Measurements from ENCODE around the gene DUSP6. TPM values are rescaled to one million over a fixed set of nuclear protein-coding genes. Genes with fewer than 3 reads are reported as not detected.
"Not testable (repeated sequence)": the region's sequence is repeated elsewhere in the genome, so short reads cannot be mapped to it uniquely, and the experiment has no call there.

DUSP6 gene
- total RNA-seq, 1 donor from 2014 or later = 95.5 TPM

DNA sequence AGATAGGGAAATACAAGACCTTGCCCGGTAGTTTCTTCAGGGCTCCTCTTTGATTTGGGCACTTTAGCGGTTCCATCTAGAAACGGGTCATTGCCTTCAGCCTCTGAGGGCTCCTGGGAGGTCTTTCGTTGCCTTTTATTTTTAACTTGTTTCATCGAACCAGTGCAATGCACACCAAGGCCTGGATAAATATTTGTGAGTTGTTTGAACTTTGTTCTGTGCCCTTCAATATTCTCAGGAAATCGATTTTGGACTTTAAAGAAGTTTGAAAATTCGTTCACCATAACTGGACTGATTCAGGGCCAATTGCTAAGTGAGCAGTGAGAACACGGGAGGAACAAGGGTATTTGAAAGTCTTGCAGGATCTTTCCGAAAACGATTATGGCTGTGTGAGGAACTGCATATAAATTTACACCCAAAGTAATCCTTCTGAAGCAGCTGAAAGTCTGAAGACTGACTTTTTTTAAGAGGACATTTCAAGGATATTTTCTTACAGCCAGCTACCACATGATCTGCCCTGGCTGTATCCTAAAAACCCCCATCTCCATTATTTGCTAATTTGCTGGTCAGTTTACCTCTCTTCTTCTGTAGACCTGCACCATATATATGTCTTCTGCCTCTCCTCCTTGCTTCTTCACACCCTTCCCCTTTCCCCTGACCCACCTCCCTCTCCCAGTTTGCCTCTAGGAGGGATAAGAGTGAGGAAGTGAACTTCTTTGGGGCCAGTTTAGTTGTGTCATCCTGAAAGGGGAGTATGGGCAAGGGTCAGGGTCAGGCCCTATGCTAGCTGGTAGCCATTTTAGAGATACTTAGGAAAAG is 8.0 kb downstream of the DUSP6 start:
- Mint-ChIP-seq H3K4me3 (no peak overlapping the region), H3K9me3 (no peaks in the 10 kb centered on the region), H3K4me1 (peaks cover 57% of the 10 kb centered on the region), H3K36me3 (ENCODE audit: low read depth) (peaks cover 41% of the 10 kb centered on the region), H3K27me3 (no peaks in the 10 kb centered on the region), H3K27ac (peak overlapping the region; percentile 47)
- intact Hi-C loops (cut with micrococcal nuclease) = no loop called here
- DNase-seq = no peak

DNA sequence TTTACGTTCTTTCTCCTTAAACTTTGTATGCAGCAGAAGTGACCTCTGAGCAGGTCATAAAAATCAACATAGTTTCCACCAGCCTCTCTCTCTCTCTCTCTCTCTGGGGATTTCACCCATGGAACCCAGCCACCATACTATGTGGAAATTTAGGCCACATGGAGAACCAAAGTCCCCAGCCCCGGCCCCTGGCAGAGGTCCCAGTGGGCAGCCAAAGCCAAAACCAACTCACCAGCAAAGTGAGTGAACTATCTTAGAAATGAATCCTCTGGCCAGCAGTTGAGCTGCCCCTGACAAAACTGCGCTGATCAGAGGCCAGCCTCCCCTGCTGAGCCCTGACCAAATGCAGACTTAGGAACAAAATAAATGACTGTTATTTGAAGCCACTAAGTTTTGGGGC is 9.2 kb downstream of the DUSP6 start:
- Mint-ChIP-seq H3K9me3 (no peaks in the 10 kb centered on the region), H3K36me3 (ENCODE audit: low read depth) (peaks cover 30% of the 10 kb centered on the region), H3K27me3 (no peaks in the 10 kb centered on the region), H3K4me3 (no peak overlapping the region), H3K27ac (no peak overlapping the region), H3K4me1 (peaks cover 47% of the 10 kb centered on the region)
- no peak for DNase-seq
- intact Hi-C loops (cut with micrococcal nuclease) = no loop called here

DNA sequence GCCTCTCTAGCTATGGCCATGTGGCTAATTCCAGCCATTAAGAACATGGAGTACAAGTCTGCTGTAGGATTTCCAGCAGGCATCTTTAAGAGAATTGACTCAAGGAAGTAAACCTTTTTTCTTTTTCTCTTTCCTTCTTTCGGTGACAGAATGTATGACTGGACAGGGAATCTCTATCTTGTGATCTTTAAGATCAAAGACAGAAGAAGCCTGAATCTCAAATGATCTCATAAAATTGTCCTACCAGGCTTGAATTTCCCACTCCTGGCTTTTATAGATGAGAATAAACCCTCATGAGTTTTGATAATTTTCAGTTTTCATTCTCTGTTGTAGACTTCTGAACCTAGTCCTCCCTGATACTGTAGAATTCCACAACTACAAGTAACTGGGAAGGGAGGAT is 11.4 kb downstream of the DUSP6 start:
- Mint-ChIP-seq H3K36me3 (ENCODE audit: low read depth) (peaks cover 10% of the 10 kb centered on the region), H3K4me3 (no peak overlapping the region), H3K4me1 (peaks cover 30% of the 10 kb centered on the region), H3K27ac (no peak overlapping the region), H3K9me3 (no peaks in the 10 kb centered on the region), H3K27me3 (no peaks in the 10 kb centered on the region)
- DNase-seq = no peak
- intact Hi-C loops (cut with micrococcal nuclease) = no loop called here

DNA sequence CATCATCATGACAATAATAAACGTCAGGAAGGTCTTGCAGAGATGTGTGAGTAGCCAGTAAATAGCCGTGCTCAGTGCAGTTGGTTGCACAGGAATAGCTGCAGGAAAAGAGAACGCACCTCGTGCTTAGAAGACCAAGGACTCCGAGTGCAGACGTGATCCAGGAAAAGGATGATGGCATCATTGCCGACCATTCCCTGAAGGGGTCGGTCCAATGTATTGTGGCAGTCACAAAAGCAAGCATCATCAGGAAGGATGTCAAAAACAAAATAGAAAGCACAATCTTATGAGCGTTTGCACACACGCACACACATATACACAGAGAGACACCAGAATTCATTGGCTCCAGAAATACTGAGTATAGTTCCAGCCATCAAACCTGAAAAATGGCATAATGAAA is 12.8 kb downstream of the DUSP6 start:
- Mint-ChIP-seq H3K27ac (no peak overlapping the region), H3K4me3 (no peak overlapping the region), H3K36me3 (ENCODE audit: low read depth) (peaks cover 7% of the 10 kb centered on the region), H3K4me1 (peaks cover 30% of the 10 kb centered on the region), H3K27me3 (no peaks in the 10 kb centered on the region), H3K9me3 (no peaks in the 10 kb centered on the region)
- no peak for DNase-seq
- intact Hi-C loops (cut with micrococcal nuclease) = no loop called here

DNA sequence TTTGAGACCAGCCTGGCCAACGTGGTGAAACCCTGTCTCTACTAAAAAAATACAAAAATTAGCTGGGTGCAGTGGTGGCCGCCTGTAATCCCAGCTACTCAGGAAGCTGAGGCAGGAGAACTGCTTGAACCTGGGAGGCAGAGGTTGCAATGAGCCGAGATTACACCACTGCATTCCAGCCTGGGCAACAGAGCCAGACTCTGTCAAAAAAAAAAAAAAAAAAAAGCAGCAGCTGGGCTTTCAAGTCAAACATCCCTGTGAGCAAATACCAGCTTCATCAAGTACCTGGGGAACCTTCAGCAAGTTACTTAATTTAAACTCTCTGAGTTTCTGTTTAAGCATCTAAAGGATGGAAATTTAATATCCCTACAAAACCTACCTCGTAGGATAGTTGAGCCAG is 15.2 kb downstream of the DUSP6 start:
- H3K4me3 Mint-ChIP-seq; H3K27ac Mint-ChIP-seq; H3K36me3 Mint-ChIP-seq (ENCODE audit: low read depth); DNase-seq; intact Hi-C loops (cut with micrococcal nuclease); H3K9me3 Mint-ChIP-seq; H3K27me3 Mint-ChIP-seq: not testable (repeated sequence)
- H3K4me1 Mint-ChIP-seq = peaks cover 40% of the 10 kb centered on the region

DNA sequence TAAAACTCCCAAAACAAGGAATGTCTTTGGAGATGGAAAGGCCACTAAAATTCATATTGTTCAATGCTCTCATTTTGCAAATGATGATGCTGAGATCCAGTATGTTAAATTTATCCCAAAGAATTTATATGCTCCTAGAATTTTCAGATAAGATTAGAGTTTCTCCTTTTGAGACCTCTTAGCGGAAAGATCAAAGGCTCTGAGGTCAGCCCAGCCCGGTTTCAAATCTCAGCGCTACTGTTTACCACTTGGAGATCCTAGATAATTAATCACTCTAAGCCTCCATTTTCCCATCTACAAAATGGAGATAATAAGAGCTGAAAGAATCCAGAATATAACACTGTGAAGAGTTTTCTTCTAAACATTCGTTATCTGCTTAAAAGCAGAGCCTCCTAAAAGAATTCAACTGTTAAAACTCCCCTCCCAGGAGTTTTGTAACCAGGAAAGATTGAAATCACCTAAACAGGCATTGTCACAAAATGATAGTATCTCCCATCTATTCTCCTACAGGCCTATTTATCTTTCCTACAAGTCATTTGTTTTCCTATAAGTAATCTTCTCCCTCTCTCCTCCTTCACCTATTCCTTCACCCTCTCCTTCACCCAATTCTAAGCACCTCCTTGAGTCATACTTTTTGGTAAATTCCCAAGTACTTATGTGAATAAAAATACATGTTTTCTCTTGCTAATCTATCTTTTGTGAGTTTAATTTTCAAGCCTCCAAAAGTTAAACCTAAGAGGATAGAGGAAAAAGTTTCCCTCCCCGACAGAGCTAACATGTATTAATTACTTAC is 16.7 kb downstream of the DUSP6 start:
- Mint-ChIP-seq H3K27ac (peak overlapping the region; percentile 1), H3K9me3 (peaks cover 4% of the 10 kb centered on the region), H3K27me3 (no peaks in the 10 kb centered on the region), H3K4me3 (no peak overlapping the region), H3K4me1 (peaks cover 32% of the 10 kb centered on the region), H3K36me3 (ENCODE audit: low read depth) (peaks cover 12% of the 10 kb centered on the region)
- intact Hi-C loops (cut with micrococcal nuclease) = no loop called here
- no peak for DNase-seq

DNA sequence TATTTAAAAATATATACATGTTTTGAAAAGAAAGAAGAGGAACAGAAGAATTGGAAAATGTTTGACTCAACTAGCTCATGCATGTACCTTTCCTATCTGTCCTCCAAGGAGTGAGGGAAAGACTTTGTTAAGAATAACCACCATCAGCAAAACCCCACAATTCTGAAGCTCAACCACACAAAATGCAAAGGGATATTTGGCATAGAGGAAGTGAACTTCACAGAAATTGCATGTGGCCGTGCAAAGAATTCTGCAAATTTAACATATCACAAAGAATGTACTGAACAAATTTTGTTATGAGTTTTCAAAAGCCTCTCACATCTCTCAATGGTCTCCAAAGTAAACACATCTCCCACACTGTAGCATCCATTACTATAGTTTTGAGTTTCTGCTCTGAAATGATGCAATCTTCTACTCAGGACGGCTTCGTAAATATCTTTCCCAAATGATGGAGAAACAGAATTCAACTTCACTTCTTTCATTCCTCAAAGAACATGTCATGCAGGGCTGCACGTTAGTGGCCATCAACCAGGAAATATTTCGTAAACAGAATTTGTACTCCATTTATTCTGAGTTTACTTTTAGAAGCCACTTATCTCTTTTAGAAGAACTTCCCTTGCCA is 17.6 kb downstream of the DUSP6 start:
- H3K4me1 Mint-ChIP-seq = peaks cover 30% of the 10 kb centered on the region
- no peaks in the 10 kb centered on the region for H3K27me3 Mint-ChIP-seq
- H3K27ac Mint-ChIP-seq = no peak overlapping the region
- peaks cover 14% of the 10 kb centered on the region for H3K36me3 Mint-ChIP-seq (ENCODE audit: low read depth)
- DNase-seq = no peak
- intact Hi-C loops (cut with micrococcal nuclease) = loop anchor here (1.0 to 5.0 kb wide), 2 partner anchors 11 to 107 kb away; no protein-coding TSS in a partner anchor
- no peak overlapping the region for H3K4me3 Mint-ChIP-seq
- H3K9me3 Mint-ChIP-seq = peaks cover 6% of the 10 kb centered on the region

DNA sequence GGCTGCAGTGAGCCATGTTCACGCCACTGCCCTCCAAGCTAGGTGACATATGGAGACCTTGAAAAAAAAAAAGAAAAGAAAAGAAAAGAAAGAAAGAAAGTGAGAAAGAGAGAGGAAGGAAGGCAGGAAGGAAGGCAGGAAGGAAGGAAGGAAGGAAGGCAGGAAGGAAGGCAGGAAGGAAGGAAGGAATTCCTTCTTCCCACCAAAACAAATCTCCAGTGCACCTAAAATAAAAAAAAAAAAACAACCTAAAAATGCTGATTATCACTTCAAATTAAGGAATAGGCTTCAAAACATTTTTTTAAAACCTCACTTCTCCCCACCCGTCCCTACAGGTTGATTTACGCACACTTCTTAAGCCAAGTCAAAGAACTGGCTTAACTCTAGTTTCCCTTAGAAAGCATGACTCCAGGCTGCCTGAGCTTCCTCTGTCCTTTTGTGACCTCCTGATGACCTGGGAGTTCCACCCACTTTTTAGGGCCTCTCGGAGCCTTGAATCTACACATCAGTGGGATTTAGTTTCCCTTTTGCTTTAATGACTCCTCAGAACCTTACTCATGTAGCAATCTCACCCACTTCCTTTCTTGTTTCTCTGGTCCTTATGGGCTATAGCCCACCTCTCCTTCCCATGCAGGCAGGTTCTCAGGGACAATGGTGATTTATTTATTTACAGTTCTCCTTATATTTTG is 18.6 kb downstream of the DUSP6 start:
- Mint-ChIP-seq H3K27ac (peak overlapping the region; percentile 87), H3K36me3 (ENCODE audit: low read depth) (peaks cover 14% of the 10 kb centered on the region), H3K27me3 (no peaks in the 10 kb centered on the region), H3K9me3 (peaks cover 6% of the 10 kb centered on the region), H3K4me1 (peaks cover 28% of the 10 kb centered on the region), H3K4me3 (peak overlapping the region; percentile 67)
- intact Hi-C loops (cut with micrococcal nuclease) = loop anchor here (1.0 to 5.0 kb wide), 2 partner anchors 12 to 106 kb away; no protein-coding TSS in a partner anchor
- peak; percentile 81 for DNase-seq

DNA sequence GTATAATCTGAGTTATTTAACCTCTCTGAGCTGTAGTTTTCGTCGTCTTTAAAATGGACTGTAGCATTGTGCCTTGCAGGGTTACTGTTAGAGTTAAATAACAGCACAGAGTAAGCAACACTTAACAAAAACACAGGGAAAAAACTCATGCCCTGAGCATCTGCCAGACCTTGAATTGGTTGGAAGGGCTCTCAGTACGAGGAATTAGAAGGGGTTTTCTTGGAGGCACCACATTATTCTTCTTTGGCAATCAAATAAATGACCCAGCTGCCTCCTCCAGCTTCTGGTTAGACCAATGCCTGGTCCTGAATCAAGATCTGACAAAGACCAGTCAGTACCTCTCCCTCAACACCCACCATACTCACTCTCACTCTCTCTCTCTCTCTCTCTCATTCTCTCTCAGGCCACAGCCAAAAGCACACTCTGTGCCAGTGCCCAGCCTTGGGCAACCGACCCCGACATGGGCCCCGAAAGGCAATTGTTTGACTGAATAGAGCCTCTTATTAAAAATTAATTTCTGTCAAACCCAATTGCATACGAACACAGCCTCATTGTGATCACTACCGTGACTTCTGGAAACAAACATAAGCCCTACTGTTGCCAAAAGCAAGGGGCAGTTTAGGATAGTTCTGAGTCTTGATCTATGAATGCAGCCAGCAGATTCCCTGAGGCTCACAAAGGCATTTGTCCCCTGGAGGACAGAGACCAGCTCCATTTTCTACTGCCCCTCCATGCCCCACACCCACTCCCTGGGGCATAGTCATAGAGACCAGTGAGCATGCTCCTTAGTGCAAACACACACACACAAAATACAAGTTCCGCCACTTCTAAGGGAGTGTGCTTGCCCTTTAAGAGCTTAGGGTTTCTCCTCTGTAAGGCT is 23.9 kb downstream of the DUSP6 start:
- peaks cover 19% of the 10 kb centered on the region for H3K4me1 Mint-ChIP-seq
- intact Hi-C loops (cut with micrococcal nuclease) = no loop called here

DNA sequence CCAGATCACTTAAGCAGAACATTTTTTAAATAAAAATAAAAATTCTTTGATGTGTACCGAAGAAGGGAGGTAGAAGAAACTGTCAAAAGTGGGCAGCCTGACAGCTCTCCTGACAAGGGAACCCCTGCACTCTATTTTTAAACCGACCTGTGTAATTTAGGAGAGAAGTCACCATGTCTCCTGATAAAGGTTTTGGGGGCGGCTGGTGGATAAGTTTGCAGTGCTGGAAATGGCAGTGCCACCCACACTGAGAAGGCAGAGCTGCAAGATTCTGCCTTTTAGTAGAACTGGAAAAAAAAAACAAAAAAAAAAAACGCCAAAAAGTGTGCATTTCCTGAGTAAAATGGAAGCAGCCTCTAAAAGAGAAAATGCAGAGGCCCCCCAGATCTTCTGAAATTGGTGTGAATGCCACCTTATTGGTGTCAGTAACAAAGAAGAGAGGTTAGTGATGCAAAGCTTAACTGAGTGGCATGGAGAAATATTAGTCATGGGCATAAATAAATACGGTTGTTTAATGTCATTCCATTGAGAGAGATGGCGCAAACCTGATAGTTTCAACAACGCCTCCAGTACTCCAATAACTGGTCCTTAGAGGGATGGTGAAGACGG is 24.7 kb downstream of the DUSP6 start:
- Mint-ChIP-seq H3K27ac (no peak overlapping the region), H3K4me1 (peaks cover 15% of the 10 kb centered on the region), H3K27me3 (no peaks in the 10 kb centered on the region), H3K4me3 (no peak overlapping the region), H3K9me3 (peaks cover 6% of the 10 kb centered on the region), H3K36me3 (ENCODE audit: low read depth) (peaks cover 10% of the 10 kb centered on the region)
- DNase-seq = no peak
- intact Hi-C loops (cut with micrococcal nuclease) = no loop called here

More for the DNA sequence above, 23.9 kb downstream of the DUSP6 start:
- Mint-ChIP-seq H3K36me3 (ENCODE audit: low read depth) (peaks cover 10% of the 10 kb centered on the region), H3K9me3 (peaks cover 6% of the 10 kb centered on the region), H3K27ac (no peak overlapping the region), H3K4me3 (no peak overlapping the region), H3K27me3 (no peaks in the 10 kb centered on the region)
- no peak for DNase-seq

DNA sequence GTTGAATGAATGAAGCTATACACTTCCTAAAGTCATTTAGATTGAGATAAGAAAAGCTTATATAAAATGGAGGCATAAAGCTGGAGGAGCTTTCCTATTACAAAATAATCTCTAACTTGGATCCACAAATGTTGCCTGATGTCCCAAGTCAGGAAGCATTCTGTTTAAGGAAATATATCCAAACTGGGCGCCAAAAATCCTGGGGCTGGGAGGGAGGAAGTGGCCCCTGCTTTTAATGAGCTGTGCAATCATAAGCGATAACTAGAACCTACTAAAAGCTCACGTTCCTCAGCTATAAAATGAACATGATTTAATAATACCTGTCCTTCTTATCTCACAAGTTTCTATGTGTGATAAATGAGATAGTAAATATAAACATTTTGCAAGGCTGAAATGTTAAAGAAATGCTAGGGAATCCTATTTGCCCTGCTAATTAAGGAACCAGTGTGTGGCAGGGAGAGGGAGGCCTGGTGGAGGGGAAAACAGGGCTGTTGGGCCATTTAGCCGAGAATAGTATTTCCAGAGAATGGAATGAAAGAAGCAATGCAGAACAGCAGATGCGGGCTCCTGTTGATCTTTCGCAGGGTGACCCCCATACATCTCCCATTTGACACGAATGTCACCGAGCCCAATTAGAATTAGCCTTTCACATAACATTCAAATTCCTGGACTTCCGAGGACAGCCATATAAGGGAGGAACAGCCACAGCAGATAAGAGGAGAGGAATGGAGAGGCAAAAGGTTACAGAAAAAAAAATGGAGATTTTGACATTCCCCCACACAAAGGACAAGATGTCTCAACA is 25.9 kb downstream of the DUSP6 start:
- intact Hi-C loops (cut with micrococcal nuclease) = no loop called here
- Mint-ChIP-seq H3K27ac (no peak overlapping the region), H3K9me3 (peaks cover 6% of the 10 kb centered on the region), H3K36me3 (ENCODE audit: low read depth) (peaks cover 8% of the 10 kb centered on the region), H3K4me3 (no peak overlapping the region), H3K27me3 (no peaks in the 10 kb centered on the region), H3K4me1 (peaks cover 15% of the 10 kb centered on the region)
- DNase-seq = no peak

DNA sequence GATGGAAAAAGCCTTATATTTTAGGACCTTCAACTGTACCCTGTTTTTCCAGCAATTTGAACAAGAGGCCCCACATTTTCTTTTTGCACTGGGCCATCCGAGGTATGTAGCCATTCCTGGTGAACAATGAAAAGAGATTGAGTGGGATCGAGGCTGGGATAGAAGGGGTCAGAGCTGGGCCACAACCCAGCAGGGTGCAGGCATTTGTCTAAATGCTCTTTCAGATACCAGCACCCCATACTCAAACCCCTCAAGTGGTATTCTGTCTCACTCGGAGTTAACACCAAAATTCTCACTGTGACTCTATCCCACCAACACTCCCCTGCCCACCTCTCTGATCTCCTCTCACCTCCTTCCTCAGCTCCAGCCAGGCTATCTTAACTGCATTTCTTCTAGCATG is 26.8 kb downstream of the DUSP6 start:
- peaks cover under 1% of the 10 kb centered on the region for H3K36me3 Mint-ChIP-seq (ENCODE audit: low read depth)

More for the DNA sequence above, 26.8 kb downstream of the DUSP6 start:
- intact Hi-C loops (cut with micrococcal nuclease) = no loop called here
- H3K4me3 Mint-ChIP-seq = no peak overlapping the region
- peaks cover under 1% of the 10 kb centered on the region for H3K9me3 Mint-ChIP-seq
- H3K4me1 Mint-ChIP-seq = peaks cover 15% of the 10 kb centered on the region
- peak; percentile 44 for DNase-seq
- no peak overlapping the region for H3K27ac Mint-ChIP-seq
- H3K27me3 Mint-ChIP-seq = no peaks in the 10 kb centered on the region

All from activated CD4-positive, alpha-beta T cell treated with anti-CD3 and anti-CD28 coated beads, Interleukin-2, amount 10 ng/mL, durations not matched to agents 24 days and 14 days (primary cell).